Panc1 (cell line): ENCODE data around the gene PTPRS. TPM values are rescaled to one million over a fixed set of nuclear protein-coding genes. Genes with fewer than 3 reads are reported as not detected.

Experiments used
- ATAC-seq: fragments of 200-7000 bp; cut with Tn5 transposase; 2 replicates; pipeline ENCODE4 v1.9.1; 2020; ENCODE audit warnings: mild to moderate bottlenecking, moderate library complexity
- BruUV-seq: library from RNA; stranded (reverse); fragments of 400-500 nt; replicated peaks from 2 replicates; lab custom pipeline; 2021; lab: Mats Ljungman, UMichigan
- CTCF ChIA-PET: fragments of 300-600 bp; sonication (Branson Sonifier 250); formaldehyde crosslinking; loops from one replicate; lab custom pipeline; 2022; ENCODE audit warnings: antibody characterized with exemption; lab: Charles Lee
- POLR2A ChIA-PET: fragments of 300-600 bp; sonication (Branson Sonifier 250); formaldehyde crosslinking; loops from one replicate; lab custom pipeline; 2022; ENCODE audit warnings: antibody characterized with exemption; lab: Charles Lee
- DNase-seq: peaks from one replicate; pipeline ENCODE4 v3.0.0-alpha.2; 2010; ENCODE audit warnings: low read depth, low spot score
- H3K27ac ChIP-seq: 2 replicates; pipeline ENCODE4 v1.5.1; 2011; ENCODE audit warnings: mild to moderate bottlenecking, low read length, inconsistent platforms
- H3K27me3 ChIP-seq: fragments of 200-500 bp; sonication (Bioruptor generic); 2 replicates; pipeline ENCODE4 v1.6.0; 2014; ENCODE audit warnings: low read length, inconsistent platforms; ENCODE audit not compliant: control insufficient read depth, insufficient read depth
- H3K36me3 ChIP-seq: fragments of 200-500 bp; sonication (Bioruptor generic); 2 replicates; pipeline ENCODE4 v1.5.1; 2014; ENCODE audit warnings: inconsistent platforms, mild to moderate bottlenecking, low read length, moderate library complexity; ENCODE audit not compliant: control insufficient read depth, insufficient read depth
- H3K4me1 ChIP-seq: 2 replicates; pipeline ENCODE4 v1.5.1; 2011; ENCODE audit warnings: inconsistent platforms, mild to moderate bottlenecking, low read length, moderate library complexity; ENCODE audit not compliant: control insufficient read depth, insufficient read depth
- H3K4me3 ChIP-seq, 2 experiments: 2 replicates each; pipeline ENCODE4 v1.5.1; 2011 to 2012; ENCODE audit warnings: low read depth in 2 of 2, low read length in 2 of 2, mild to moderate bottlenecking in 2 of 2, inconsistent platforms in 1 of 2, moderate library complexity in 1 of 2
- H3K9me3 ChIP-seq: fragments of 200-500 bp; sonication (Bioruptor generic); 2 replicates; pipeline ENCODE4 v1.5.1; 2014; ENCODE audit warnings: low read depth, mild to moderate bottlenecking, inconsistent platforms, low read length, moderate library complexity; ENCODE audit not compliant: control insufficient read depth, insufficient read depth
- CTCF ChIP-seq: fragments of 450-650 bp; IDR thresholded peaks from 2 replicates; pipeline ENCODE4 v1.5.1; 2017; ENCODE audit warnings: mild to moderate bottlenecking
- POLR2AphosphoS5 ChIP-seq: IDR thresholded peaks from 2 replicates; pipeline ENCODE4 v1.6.1; 2012; ENCODE audit warnings: mild to moderate bottlenecking, low read depth, low read length, moderate library complexity
- SIN3A ChIP-seq: IDR thresholded peaks from 2 replicates; pipeline ENCODE4 v1.6.1; 2012; ENCODE audit warnings: low read depth, mild to moderate bottlenecking, low read length, moderate library complexity, borderline replicate concordance; ENCODE audit not compliant: insufficient read depth
- TCF7L2 ChIP-seq: IDR thresholded peaks from 2 replicates; pipeline ENCODE4 v1.6.1; 2011; ENCODE audit warnings: mild to moderate bottlenecking, low read depth, low read length, inconsistent platforms
- in situ Hi-C: cut with HindIII; loops from 2 replicates; pipeline ENCODE4 v1.10.0; 2016; ENCODE audit warnings: low sequenced_read_pairs, low pct_unique_long_range_greater_than_20kb
- intact Hi-C: fragments of 100-400 bp; cut with micrococcal nuclease; formaldehyde crosslinking; loops from one replicate; pipeline ENCODE4 v1.10.0; 2022; ENCODE audit not compliant: unreplicated experiment
- total RNA-seq: library from RNA; stranded (reverse); gene quantifications from one replicate; pipeline ENCODE4 v1.2.1, GENCODE V29; 2021; ENCODE audit not compliant: unreplicated experiment
- TF ChIP-seq, protein P1 (sequence below), 2 experiments: IDR thresholded peaks; 2 replicates each; pipeline ENCODE4 v1.6.1; 2011 to 2012; ENCODE audit warnings: low read depth in 2 of 2, control low read depth in 1 of 2, low read length in 1 of 2, mild to moderate bottlenecking in 1 of 2, moderate library complexity in 1 of 2; ENCODE audit not compliant: insufficient read depth in 1 of 2

Gene PTPRS
- total RNA-seq, 1 experiment from 2014 or later, result 85.4 TPM

DNA sequence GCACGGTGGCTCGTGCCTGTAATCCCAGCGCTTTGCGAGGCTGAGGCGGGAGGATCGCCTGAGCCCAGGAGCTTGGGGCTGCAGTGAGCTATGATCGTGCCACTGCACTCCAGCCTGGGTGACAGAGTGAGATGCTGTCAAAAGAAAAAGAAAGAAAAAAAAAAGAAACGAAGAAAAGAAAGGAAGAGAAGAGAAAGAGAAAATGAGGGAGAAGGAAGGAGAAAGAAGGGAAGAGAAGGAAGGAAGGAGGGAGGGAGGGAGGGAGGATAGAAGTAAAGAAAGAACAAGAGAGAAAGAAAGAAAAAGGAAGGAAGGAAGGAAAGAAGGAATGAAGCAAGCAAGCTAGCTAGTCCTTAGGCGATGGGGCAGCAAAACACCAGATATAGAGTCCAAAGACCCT is 14.1 kb downstream of the PTPRS start:
- Histone ChIP-seq H3K27me3 (no peaks in the 10 kb centered on the region), H3K36me3 (no peaks in the 10 kb centered on the region), H3K4me1 (no peaks in the 10 kb centered on the region), H3K4me3 (no peak overlapping the region), H3K27ac (no peak overlapping the region; the same call in 1 of the 2 replicates), H3K9me3 (no peaks in the 10 kb centered on the region)
- in situ Hi-C loops (no loop called here), intact Hi-C loops (no loop called here)
- ChIA-PET CTCF (interaction anchor here (0.6 kb wide), 1 partner anchor 802 kb away, joined by 4 read pairs; no protein-coding TSS in a partner anchor), POLR2A (no interaction called here)
- BruUV-seq, result no TSS peak
- TF ChIP-seq, protein P1, sequence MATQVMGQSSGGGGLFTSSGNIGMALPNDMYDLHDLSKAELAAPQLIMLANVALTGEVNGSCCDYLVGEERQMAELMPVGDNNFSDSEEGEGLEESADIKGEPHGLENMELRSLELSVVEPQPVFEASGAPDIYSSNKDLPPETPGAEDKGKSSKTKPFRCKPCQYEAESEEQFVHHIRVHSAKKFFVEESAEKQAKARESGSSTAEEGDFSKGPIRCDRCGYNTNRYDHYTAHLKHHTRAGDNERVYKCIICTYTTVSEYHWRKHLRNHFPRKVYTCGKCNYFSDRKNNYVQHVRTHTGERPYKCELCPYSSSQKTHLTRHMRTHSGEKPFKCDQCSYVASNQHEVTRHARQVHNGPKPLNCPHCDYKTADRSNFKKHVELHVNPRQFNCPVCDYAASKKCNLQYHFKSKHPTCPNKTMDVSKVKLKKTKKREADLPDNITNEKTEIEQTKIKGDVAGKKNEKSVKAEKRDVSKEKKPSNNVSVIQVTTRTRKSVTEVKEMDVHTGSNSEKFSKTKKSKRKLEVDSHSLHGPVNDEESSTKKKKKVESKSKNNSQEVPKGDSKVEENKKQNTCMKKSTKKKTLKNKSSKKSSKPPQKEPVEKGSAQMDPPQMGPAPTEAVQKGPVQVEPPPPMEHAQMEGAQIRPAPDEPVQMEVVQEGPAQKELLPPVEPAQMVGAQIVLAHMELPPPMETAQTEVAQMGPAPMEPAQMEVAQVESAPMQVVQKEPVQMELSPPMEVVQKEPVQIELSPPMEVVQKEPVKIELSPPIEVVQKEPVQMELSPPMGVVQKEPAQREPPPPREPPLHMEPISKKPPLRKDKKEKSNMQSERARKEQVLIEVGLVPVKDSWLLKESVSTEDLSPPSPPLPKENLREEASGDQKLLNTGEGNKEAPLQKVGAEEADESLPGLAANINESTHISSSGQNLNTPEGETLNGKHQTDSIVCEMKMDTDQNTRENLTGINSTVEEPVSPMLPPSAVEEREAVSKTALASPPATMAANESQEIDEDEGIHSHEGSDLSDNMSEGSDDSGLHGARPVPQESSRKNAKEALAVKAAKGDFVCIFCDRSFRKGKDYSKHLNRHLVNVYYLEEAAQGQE (IDR thresholded peaks at IDR 0.05; ENCODE audit: insufficient read depth in 1 of 2, low read depth in 2 of 2, low read length in 1 of 2), result no peak
- TF ChIP-seq POLR2AphosphoS5 (no peak), TCF7L2 (no peak), SIN3A (no peak), CTCF (no peak)
- ATAC-seq (no peak), DNase-seq (no peak)

- Histone ChIP-seq H3K4me1 (no peaks in the 10 kb centered on the region), H3K9me3 (no peaks in the 10 kb centered on the region), H3K4me3 (no peak overlapping the region), H3K27me3 (no peaks in the 10 kb centered on the region), H3K36me3 (no peaks in the 10 kb centered on the region), H3K27ac (no peak overlapping the region)
- intact Hi-C loops (no loop called here), in situ Hi-C loops (no loop called here)
- CTCF ChIA-PET, result no interaction called here
- POLR2A ChIA-PET, result no interaction called here
- BruUV-seq, result no TSS peak
- DNase-seq (no peak), ATAC-seq (no peak)
- TF ChIP-seq POLR2AphosphoS5 (no peak), CTCF (no peak), SIN3A (no peak), TCF7L2 (no peak)
- TF ChIP-seq, protein P1 (IDR thresholded peaks at IDR 0.05; ENCODE audit: insufficient read depth in 1 of 2, low read depth in 2 of 2, low read length in 1 of 2), result no peak
These were observed 15.7 kb downstream of the PTPRS start for GRCh38 chr19:5324947-5325346.
